ENCODE results near the gene UBAP1L.
"Not testable (repeated sequence)": the region's sequence is repeated elsewhere in the genome, so short reads cannot be mapped to it uniquely, and the experiment has no call there.

UBAP1L gene

GRCh38 chr15:65044724-65045481 is 70.1 kb downstream of the UBAP1L start, which contains the start of gene SLC51B:
Gene SLC51B (plus strand): TSS chr15:65045387. CDS start chr15:65050005, 4,618 bp downstream.
- peaks cover 7% of the 10 kb centered on the region for H3K4me1 ChIP-seq (ENCODE audit: control insufficient read depth, insufficient read depth, low read length)
- no peak within 1 kb of the TSS for H3K4me3 ChIP-seq (ENCODE audit: low read depth, low read length)
- H3K9ac ChIP-seq (ENCODE audit: low read depth, low read length), result no peak within 1 kb of the TSS
- peaks cover under 1% of the 10 kb centered on the region for H3K27me3 ChIP-seq (ENCODE audit: control insufficient read depth, insufficient read depth, low read length)
- no peaks in the 10 kb centered on the region for H3K36me3 ChIP-seq (ENCODE audit: control insufficient read depth, insufficient read depth, low read length)
- no peaks in the 10 kb centered on the region for H3K9me3 ChIP-seq (ENCODE audit: control insufficient read depth, insufficient read depth, low read length)

- not testable (repeated sequence) for H3K27me3 ChIP-seq (ENCODE audit: control insufficient read depth, insufficient read depth, low read length); H3K36me3 ChIP-seq (ENCODE audit: control insufficient read depth, insufficient read depth, low read length); H3K9ac ChIP-seq (ENCODE audit: low read depth, low read length); H3K4me1 ChIP-seq (ENCODE audit: control insufficient read depth, insufficient read depth, low read length); H3K9me3 ChIP-seq (ENCODE audit: control insufficient read depth, insufficient read depth, low read length); H3K4me3 ChIP-seq (ENCODE audit: low read depth, low read length)
These were observed 70.8 kb downstream of the UBAP1L start for GRCh38 chr15:65044218-65044617.

- Histone ChIP-seq H3K4me3 (ENCODE audit: low read depth, low read length) (no peak overlapping the region), H3K4me1 (ENCODE audit: control insufficient read depth, insufficient read depth, low read length) (peaks cover 3% of the 10 kb centered on the region), H3K27me3 (ENCODE audit: control insufficient read depth, insufficient read depth, low read length) (no peaks in the 10 kb centered on the region), H3K9me3 (ENCODE audit: control insufficient read depth, insufficient read depth, low read length) (no peaks in the 10 kb centered on the region), H3K9ac (ENCODE audit: low read depth, low read length) (no peak overlapping the region), H3K36me3 (ENCODE audit: control insufficient read depth, insufficient read depth, low read length) (no peaks in the 10 kb centered on the region)
These were observed 72.1 kb downstream of the UBAP1L start for GRCh38 chr15:65042776-65043327.

All from iPS-15b (cell line).